BJ (cell line): ENCODE results near the gene YWHAH. TPM values are rescaled to one million over a fixed set of nuclear protein-coding genes. Genes with fewer than 3 reads are reported as not detected.

ENCODE experiments used
- CTCF ChIA-PET: fragments of 350-600 bp; formaldehyde crosslinking; extraction: SDS; loops from one replicate; lab custom pipeline; 2021; ENCODE audit warnings: antibody characterized with exemption, inconsistent platforms; lab: Yijun Ruan, JAX
- POLR2A ChIA-PET: fragments of 300-600 bp; sonication (Branson Sonifier 250); formaldehyde crosslinking; extraction: SDS; loops from one replicate; lab custom pipeline; 2021; ENCODE audit warnings: antibody characterized with exemption; lab: Charles Lee
- DNase-seq: peaks from one replicate; pipeline ENCODE4 v3.0.0-alpha.2; 2011; ENCODE audit warnings: low read depth
- H3K27me3 ChIP-seq: 2 replicates; pipeline ENCODE4 v1.6.0; 2011; ENCODE audit warnings: low read length; ENCODE audit not compliant: control insufficient read depth, insufficient read depth
- H3K36me3 ChIP-seq: 2 replicates; pipeline ENCODE4 v1.5.1; 2011; ENCODE audit warnings: low read length; ENCODE audit not compliant: control insufficient read depth, insufficient read depth
- H3K4me3 ChIP-seq: 2 replicates; pipeline ENCODE4 v1.5.1; 2011; ENCODE audit warnings: low read depth, mild to moderate bottlenecking, control low read depth, low read length
- polyA plus RNA-seq: library from polyadenylated mRNA; depleted of rRNA; stranded (reverse); fragments of >200 nt; gene quantifications from 2 replicates; pipeline ENCODE4 v1.2.3, GENCODE V29; 2011
- TF ChIP-seq, protein P1 (sequence below): IDR thresholded peaks from 2 replicates; pipeline ENCODE4 v1.5.1; 2011; ENCODE audit warnings: low read depth, mild to moderate bottlenecking, control low read depth, inconsistent platforms, low read length, moderate library complexity; ENCODE audit not compliant: insufficient read depth

Gene YWHAH
- polyA plus RNA-seq, 1 experiment = 146 TPM

DNA sequence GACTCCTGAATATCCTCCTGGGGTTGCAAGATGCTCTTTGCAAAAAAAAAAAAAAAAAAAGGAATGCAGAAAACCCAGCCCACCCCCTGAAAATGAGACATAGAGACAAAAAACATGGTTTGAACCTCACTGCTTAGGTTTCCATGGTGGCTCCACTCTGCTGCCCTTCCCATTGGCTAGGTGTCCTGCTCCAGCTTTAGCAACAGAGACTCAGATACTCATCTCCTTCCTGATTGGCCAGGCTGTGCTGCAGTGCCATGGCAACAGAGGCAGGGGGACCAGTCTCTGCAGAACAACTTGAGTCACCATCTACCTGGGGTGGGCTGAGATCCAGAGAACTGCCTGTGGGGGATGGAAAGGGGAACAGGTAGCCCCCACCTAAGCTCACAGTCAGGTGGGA, 17.4 kb upstream of the YWHAH start:
- H3K36me3 ChIP-seq = no peaks in the 10 kb centered on the region
- ChIA-PET CTCF (no interaction called here), POLR2A (no interaction called here)
- no peak overlapping the region for H3K4me3 ChIP-seq
- DNase-seq = no peak
- H3K27me3 ChIP-seq = no peaks in the 10 kb centered on the region; the same call in 1 of the 2 replicates
- TF ChIP-seq, protein P1, sequence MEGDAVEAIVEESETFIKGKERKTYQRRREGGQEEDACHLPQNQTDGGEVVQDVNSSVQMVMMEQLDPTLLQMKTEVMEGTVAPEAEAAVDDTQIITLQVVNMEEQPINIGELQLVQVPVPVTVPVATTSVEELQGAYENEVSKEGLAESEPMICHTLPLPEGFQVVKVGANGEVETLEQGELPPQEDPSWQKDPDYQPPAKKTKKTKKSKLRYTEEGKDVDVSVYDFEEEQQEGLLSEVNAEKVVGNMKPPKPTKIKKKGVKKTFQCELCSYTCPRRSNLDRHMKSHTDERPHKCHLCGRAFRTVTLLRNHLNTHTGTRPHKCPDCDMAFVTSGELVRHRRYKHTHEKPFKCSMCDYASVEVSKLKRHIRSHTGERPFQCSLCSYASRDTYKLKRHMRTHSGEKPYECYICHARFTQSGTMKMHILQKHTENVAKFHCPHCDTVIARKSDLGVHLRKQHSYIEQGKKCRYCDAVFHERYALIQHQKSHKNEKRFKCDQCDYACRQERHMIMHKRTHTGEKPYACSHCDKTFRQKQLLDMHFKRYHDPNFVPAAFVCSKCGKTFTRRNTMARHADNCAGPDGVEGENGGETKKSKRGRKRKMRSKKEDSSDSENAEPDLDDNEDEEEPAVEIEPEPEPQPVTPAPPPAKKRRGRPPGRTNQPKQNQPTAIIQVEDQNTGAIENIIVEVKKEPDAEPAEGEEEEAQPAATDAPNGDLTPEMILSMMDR = no peak

DNA sequence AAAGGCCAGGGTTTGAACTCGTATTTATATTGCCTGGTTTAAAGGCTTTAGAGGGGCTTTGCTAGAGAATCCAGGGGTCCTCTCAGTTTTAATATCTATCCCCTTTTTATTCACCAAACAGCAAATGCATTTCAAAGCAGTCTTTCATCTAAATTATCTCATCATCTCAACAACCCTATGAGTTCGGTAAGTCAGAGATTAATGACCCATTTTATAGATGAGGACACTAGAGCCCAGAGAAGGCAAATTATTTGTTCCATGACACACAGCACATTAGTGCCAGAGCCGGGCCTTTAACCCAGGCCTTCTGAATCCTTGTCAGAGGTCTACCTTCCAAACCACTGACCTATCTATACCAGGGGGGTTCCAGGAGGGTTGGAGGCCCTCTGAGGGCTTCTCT, 16.8 kb upstream of the YWHAH start:
- ChIA-PET CTCF (no interaction called here), POLR2A (no interaction called here)
- TF ChIP-seq, protein P1 = no peak

DNA sequence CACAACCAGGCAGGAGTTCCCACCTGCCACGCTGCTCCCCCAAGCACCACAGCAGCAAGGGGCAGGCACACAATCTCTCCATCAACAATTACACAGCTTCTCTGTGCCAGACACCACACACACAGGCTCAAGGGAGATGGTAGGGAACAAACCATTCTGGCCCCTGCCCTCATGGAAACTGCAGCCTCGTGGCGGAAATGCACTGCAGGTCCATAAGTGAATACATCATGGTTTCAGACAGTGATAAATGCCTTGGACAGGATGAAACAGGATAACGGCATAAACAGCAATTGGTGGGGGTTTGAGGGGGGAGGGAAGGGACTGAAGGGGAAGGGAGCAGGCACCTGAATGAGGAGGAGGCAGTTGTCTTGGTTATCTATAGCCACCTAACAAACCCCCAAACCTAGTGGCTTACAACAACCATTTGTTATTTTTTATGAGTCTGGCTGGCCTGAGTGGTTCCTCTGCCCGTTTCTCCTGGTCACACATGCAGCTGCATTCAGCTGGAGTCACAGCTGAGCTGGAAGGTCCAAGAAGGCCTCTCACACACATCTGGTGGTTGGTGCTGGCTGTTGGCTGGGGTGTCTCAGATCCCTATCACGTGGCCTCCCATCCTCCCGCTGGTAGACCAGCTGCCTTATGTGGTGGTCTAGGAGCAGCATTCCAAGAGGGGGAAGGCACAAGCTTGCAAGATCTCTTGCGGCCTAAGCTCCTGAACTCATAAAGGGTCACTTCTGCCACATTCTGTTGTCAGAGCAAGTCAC, 15.0 kb upstream of the YWHAH start:
- CTCF ChIA-PET = no interaction called here
- Histone ChIP-seq H3K36me3 (no peaks in the 10 kb centered on the region), H3K27me3 (no peaks in the 10 kb centered on the region; the same call in 1 of the 2 replicates), H3K4me3 (no peak overlapping the region)
- POLR2A ChIA-PET = no interaction called here
- no peak for DNase-seq
- TF ChIP-seq, protein P1 = no peak

More for the DNA sequence above, 16.8 kb upstream of the YWHAH start:
- Histone ChIP-seq H3K27me3 (no peaks in the 10 kb centered on the region; the same call in 1 of the 2 replicates), H3K4me3 (no peak overlapping the region), H3K36me3 (no peaks in the 10 kb centered on the region)
- no peak for DNase-seq

DNA sequence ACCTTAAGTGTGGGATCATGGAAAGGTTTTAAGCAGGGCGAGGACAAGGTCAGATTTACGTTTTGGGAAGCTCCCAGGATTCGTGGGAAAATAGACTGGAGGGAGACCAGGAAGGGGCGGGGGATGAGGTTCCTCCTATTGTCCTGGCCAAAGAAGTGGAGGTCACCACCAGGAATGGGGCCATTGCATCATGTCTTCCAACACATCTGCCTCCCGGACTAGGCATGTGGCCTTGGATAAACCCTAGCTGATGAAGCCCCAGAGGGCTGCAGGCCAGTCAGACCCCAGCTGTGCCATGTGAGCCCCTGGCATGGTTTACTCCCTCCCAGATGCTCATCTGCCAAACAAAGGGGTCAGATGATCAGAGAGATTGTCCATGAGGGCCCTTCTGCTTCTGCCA, 11.5 kb upstream of the YWHAH start:
- DNase-seq = no peak
- ChIA-PET CTCF (no interaction called here), POLR2A (interaction anchor here (0.5 kb wide), 1 partner anchor 872 kb away, joined by 4 read pairs; no protein-coding TSS in a partner anchor)
- Histone ChIP-seq H3K27me3 (no peaks in the 10 kb centered on the region; the same call in 1 of the 2 replicates), H3K4me3 (no peak overlapping the region), H3K36me3 (no peaks in the 10 kb centered on the region)
- TF ChIP-seq, protein P1 = no peak

DNA sequence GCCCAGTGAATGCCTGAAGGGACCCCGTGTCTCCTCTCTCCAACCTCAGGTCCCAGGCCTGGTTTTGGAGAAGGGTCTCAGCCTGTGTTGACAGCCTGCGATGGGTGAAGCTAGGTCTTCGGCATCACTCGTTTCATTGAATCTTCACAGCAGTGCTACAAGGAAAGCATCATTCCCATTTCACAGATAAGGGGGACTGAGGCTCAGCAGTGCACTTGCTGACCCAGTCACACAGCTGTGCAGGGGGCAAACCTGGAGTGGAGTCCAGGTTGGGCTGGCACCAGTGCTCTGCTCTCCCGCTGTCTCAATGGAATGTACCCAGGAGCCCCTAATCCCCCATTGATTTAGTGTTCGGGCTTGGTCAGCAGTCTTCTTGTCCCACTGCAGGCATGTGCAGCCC, 10.9 kb upstream of the YWHAH start:
- ChIA-PET CTCF (no interaction called here), POLR2A (no interaction called here)
- no peak for DNase-seq
- no peaks in the 10 kb centered on the region; the same call in 1 of the 2 replicates for H3K27me3 ChIP-seq
- no peak overlapping the region for H3K4me3 ChIP-seq
- TF ChIP-seq, protein P1 = no peak
- H3K36me3 ChIP-seq = no peaks in the 10 kb centered on the region
